PC-3 (cell line): ENCODE results near the gene ARHGAP8. TPM values are rescaled to one million over a fixed set of nuclear protein-coding genes. Genes with fewer than 3 reads are reported as not detected.

Source experiments
- ATAC-seq: fragments of 200-7000 bp; cut with Tn5 transposase; 2 replicates; pipeline ENCODE4 v1.9.1; 2020; ENCODE audit warnings: mild to moderate bottlenecking, moderate library complexity
- BruUV-seq: library from RNA; stranded (reverse); fragments of 400-500 nt; replicated peaks from 2 replicates; lab custom pipeline; 2021; lab: Mats Ljungman, UMichigan
- CTCF ChIA-PET: fragments of 300-600 bp; sonication (Branson Sonifier 250); formaldehyde crosslinking; loops from one replicate; lab custom pipeline; 2022; ENCODE audit warnings: antibody characterized with exemption; lab: Charles Lee
- POLR2A ChIA-PET: fragments of 300-600 bp; sonication (Branson Sonifier 250); formaldehyde crosslinking; loops from one replicate; lab custom pipeline; 2022; ENCODE audit warnings: antibody characterized with exemption; ENCODE audit not compliant: unreplicated experiment; lab: Charles Lee
- DNase-seq: peaks from one replicate; pipeline ENCODE4 v3.0.0-alpha.2; 2015
- H2AFZ ChIP-seq: fragments of 300-600 bp; sonication (generic); 2 replicates; pipeline ENCODE4 v1.6.0; 2016; ENCODE audit warnings: antibody characterized with exemption, low read length
- H3F3A ChIP-seq: fragments of 300-600 bp; sonication (generic); one replicate; pipeline ENCODE4 v1.6.0; 2017; ENCODE audit warnings: antibody characterized with exemption, low read length, control low read depth, mild to moderate bottlenecking; ENCODE audit not compliant: unreplicated experiment
- H3K27ac ChIP-seq: fragments of 300-600 bp; sonication (generic); 2 replicates; pipeline ENCODE4 v1.5.1; 2016; ENCODE audit warnings: mild to moderate bottlenecking, low read length
- H3K27me3 ChIP-seq: fragments of 300-600 bp; sonication (generic); 2 replicates; pipeline ENCODE4 v1.6.1; 2016; ENCODE audit warnings: low read length, mixed read lengths
- H3K36me3 ChIP-seq: fragments of 300-600 bp; sonication (generic); 2 replicates; pipeline ENCODE4 v1.6.1; 2016; ENCODE audit warnings: low read depth, mixed run types, low read length, mixed read lengths
- H3K4me1 ChIP-seq: fragments of 300-600 bp; sonication (generic); 2 replicates; pipeline ENCODE4 v1.5.1; 2016; ENCODE audit warnings: low read length; ENCODE audit not compliant: insufficient read depth
- H3K4me2 ChIP-seq: fragments of 300-600 bp; sonication (generic); 2 replicates; pipeline ENCODE4 v1.6.0; 2016; ENCODE audit warnings: low read length
- H3K4me3 ChIP-seq: fragments of 300-600 bp; sonication (generic); 2 replicates; pipeline ENCODE4 v1.5.1; 2016; ENCODE audit warnings: mild to moderate bottlenecking, low read length, mixed read lengths
- H3K79me2 ChIP-seq: fragments of 300-600 bp; sonication (generic); 2 replicates; pipeline ENCODE4 v1.6.1; 2017; ENCODE audit warnings: low read length, mixed read lengths
- H3K9ac ChIP-seq: fragments of 300-600 bp; sonication (generic); 2 replicates; pipeline ENCODE4 v1.6.0; 2016; ENCODE audit warnings: mild to moderate bottlenecking, low read length
- H3K9me2 ChIP-seq: fragments of 300-600 bp; sonication (generic); replicated peaks from 2 replicates; pipeline ENCODE4 v1.6.1; 2016; ENCODE audit warnings: mixed run types, low read length, mixed read lengths
- H3K9me3 ChIP-seq: fragments of 300-600 bp; sonication (generic); 2 replicates; pipeline ENCODE4 v1.6.1; 2016; ENCODE audit warnings: low read length, mixed read lengths
- H4K20me1 ChIP-seq: fragments of 300-600 bp; sonication (generic); 2 replicates; pipeline ENCODE4 v1.6.1; 2016; ENCODE audit warnings: low read length, mixed read lengths
- EZH2 ChIP-seq: fragments of 300-600 bp; sonication (generic); IDR thresholded peaks from one replicate; pipeline ENCODE4 v1.6.1; 2017; ENCODE audit warnings: antibody characterized with exemption, mild to moderate bottlenecking, low read length; ENCODE audit not compliant: unreplicated experiment
- EZH2phosphoT487 ChIP-seq: fragments of 300-600 bp; sonication (generic); IDR thresholded peaks from 2 replicates; pipeline ENCODE4 v1.6.1; 2018; ENCODE audit warnings: mild to moderate bottlenecking, antibody characterized with exemption, low read length, borderline replicate concordance
- intact Hi-C: fragments of 100-400 bp; cut with micrococcal nuclease; formaldehyde crosslinking; loops from 2 replicates; pipeline ENCODE4 v1.9.0; 2023
- total RNA-seq: library from RNA; depleted of rRNA; stranded (reverse); fragments of >200 nt; gene quantifications from 2 replicates; pipeline ENCODE4 v1.2.3, GENCODE V29; 2014
- TF ChIP-seq, protein P1 (sequence below): fragments of 300-600 bp; sonication (generic); conservative IDR thresholded peaks from 2 replicates; pipeline ENCODE4 v1.5.1; 2017; ENCODE audit warnings: antibody characterized with exemption, low read depth, mild to moderate bottlenecking, low read length

Gene ARHGAP8
- total RNA-seq, 1 experiment from 2014 or later, result 30.9 TPM

DNA sequence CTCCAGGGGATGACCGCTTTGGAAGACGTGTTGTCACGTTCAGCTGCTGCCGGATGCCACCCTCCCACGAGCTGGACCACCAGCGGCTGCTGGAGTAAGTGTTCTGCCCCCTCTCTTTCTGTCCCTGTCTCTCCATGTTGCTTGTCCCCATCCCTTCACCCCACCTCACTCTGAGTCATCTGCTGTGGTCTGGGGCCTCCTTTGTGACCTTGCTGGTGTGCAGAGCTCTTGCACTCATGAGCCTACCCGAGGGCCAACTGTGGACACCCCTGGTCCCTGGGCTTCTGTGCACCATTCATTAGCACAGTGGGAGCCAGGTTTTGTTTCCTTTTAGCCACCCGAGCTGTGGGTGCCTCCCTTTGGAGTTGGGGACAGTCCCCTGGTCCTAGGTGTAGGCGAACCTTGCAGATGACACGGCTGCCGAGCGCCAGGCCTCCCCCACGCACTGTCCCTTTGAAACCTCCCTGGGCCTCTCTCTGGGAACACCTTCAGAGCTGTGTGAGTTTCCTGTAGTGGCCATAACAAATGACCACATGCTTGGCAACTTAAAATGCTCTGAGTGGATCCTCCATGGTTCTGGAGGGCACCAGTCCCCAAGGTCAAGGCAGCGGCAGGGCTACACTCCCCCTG, 49.8 kb downstream of the ARHGAP8 start:
- Histone ChIP-seq H3K27me3 (no peaks in the 10 kb centered on the region), H3K9ac (no peak overlapping the region), H3K36me3 (no peaks in the 10 kb centered on the region), H3K9me3 (no peaks in the 10 kb centered on the region), H2AFZ (no peak overlapping the region), H3K4me2 (no peak overlapping the region), H3K4me3 (no peak overlapping the region), H3F3A (no peaks in the 10 kb centered on the region), H3K9me2 (no peaks in the 10 kb centered on the region), H3K4me1 (no peaks in the 10 kb centered on the region), H3K79me2 (no peaks in the 10 kb centered on the region), H4K20me1 (no peaks in the 10 kb centered on the region), H3K27ac (no peak overlapping the region)
- POLR2A ChIA-PET, result no interaction called here
- DNase-seq, result no peak
- TF ChIP-seq EZH2phosphoT487 (no peak), EZH2 (no peak)
- TF ChIP-seq, protein P1, sequence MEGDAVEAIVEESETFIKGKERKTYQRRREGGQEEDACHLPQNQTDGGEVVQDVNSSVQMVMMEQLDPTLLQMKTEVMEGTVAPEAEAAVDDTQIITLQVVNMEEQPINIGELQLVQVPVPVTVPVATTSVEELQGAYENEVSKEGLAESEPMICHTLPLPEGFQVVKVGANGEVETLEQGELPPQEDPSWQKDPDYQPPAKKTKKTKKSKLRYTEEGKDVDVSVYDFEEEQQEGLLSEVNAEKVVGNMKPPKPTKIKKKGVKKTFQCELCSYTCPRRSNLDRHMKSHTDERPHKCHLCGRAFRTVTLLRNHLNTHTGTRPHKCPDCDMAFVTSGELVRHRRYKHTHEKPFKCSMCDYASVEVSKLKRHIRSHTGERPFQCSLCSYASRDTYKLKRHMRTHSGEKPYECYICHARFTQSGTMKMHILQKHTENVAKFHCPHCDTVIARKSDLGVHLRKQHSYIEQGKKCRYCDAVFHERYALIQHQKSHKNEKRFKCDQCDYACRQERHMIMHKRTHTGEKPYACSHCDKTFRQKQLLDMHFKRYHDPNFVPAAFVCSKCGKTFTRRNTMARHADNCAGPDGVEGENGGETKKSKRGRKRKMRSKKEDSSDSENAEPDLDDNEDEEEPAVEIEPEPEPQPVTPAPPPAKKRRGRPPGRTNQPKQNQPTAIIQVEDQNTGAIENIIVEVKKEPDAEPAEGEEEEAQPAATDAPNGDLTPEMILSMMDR, result no peak
- intact Hi-C loops, result no loop called here
- no TSS peak for BruUV-seq
- no peak for ATAC-seq
- CTCF ChIA-PET, result no interaction called here

GRCh38 chr22:44802956-44803355, 50.6 kb downstream of the ARHGAP8 start:
- Histone ChIP-seq H2AFZ (no peak overlapping the region), H3K79me2 (no peaks in the 10 kb centered on the region), H3K36me3 (no peaks in the 10 kb centered on the region), H3K4me1 (no peaks in the 10 kb centered on the region), H3K9ac (no peak overlapping the region), H3K9me2 (no peaks in the 10 kb centered on the region), H3F3A (no peaks in the 10 kb centered on the region), H3K27me3 (no peaks in the 10 kb centered on the region), H3K27ac (no peak overlapping the region), H4K20me1 (no peaks in the 10 kb centered on the region), H3K9me3 (no peaks in the 10 kb centered on the region), H3K4me3 (no peak overlapping the region), H3K4me2 (no peak overlapping the region)
- intact Hi-C loops, result no loop called here
- no TSS peak for BruUV-seq
- ChIA-PET CTCF (no interaction called here), POLR2A (no interaction called here)
- TF ChIP-seq, protein P1, result no peak
- TF ChIP-seq EZH2phosphoT487, result no peak
- no peak for DNase-seq
- ATAC-seq, result no peak

- H3K27ac ChIP-seq, result no peak overlapping the region
- CTCF ChIA-PET, result no interaction called here
- H3F3A ChIP-seq, result no peaks in the 10 kb centered on the region
- no peak overlapping the region for H3K9ac ChIP-seq
- H3K4me3 ChIP-seq, result no peak overlapping the region
- BruUV-seq, result no TSS peak
- no peaks in the 10 kb centered on the region for H4K20me1 ChIP-seq
- H3K79me2 ChIP-seq, result no peaks in the 10 kb centered on the region
- H3K27me3 ChIP-seq, result no peaks in the 10 kb centered on the region
- ATAC-seq, result no peak
- no peak for DNase-seq
- H3K4me2 ChIP-seq, result no peak overlapping the region
- no peaks in the 10 kb centered on the region for H3K9me3 ChIP-seq
- H2AFZ ChIP-seq, result no peak overlapping the region
- TF ChIP-seq EZH2phosphoT487 (no peak), EZH2 (no peak)
- TF ChIP-seq, protein P1, result no peak
- no peaks in the 10 kb centered on the region for H3K9me2 ChIP-seq
- no peaks in the 10 kb centered on the region for H3K4me1 ChIP-seq
- intact Hi-C loops, result no loop called here
- POLR2A ChIA-PET, result no interaction called here
- no peaks in the 10 kb centered on the region for H3K36me3 ChIP-seq
Measured at GRCh38 chr22:44804327-44804726, 52.0 kb downstream of the ARHGAP8 start.
